ENCODE results near the gene CCHCR1.

GRCh38 chr6:31131595-31131994 is 26.0 kb downstream of the CCHCR1 start:
- TF ChIP-seq CTCF (IDR thresholded peaks at IDR 0.05), result no peak
- no peak for TF ChIP-seq POLR2A (IDR thresholded peaks at IDR 0.05)
- no peak for TF ChIP-seq EP300 (IDR thresholded peaks at IDR 0.05)

Measured in tibial nerve (tissue), 4 donors.